NK-92 treated with Interleukin-12 subunit alpha and Interleukin-12 subunit beta, amount 100 ng/mL, for 24 hours (cell line): ENCODE results near the gene PTPRB.
"Not testable (repeated sequence)": the region's sequence is repeated elsewhere in the genome, so short reads cannot be mapped to it uniquely, and the experiment has no call there.

Experiments
- DNase-seq: peaks from one replicate; lab custom pipeline; 2025; lab: John Stamatoyannopoulos, UW

PTPRB gene

DNA sequence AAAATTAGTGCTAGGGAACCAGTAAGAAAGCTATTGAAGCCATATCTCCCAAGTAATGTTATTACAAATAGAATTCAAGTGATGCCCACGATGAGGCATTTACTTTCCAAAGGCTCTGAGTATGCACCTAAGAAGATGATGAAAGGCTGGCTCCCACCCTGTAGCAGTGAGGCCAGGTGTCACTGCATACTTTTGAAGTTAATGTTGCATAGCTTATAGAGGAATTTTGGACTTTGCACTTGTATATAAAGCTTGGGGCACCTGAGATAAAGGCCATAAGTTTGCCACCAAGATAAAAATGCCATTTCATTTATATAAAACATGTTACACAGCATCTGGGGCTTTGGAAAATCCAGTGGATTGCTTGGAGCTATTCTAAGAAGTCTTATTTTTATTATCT, 96.2 kb downstream of the PTPRB start:
- DNase-seq: no peak

DNA sequence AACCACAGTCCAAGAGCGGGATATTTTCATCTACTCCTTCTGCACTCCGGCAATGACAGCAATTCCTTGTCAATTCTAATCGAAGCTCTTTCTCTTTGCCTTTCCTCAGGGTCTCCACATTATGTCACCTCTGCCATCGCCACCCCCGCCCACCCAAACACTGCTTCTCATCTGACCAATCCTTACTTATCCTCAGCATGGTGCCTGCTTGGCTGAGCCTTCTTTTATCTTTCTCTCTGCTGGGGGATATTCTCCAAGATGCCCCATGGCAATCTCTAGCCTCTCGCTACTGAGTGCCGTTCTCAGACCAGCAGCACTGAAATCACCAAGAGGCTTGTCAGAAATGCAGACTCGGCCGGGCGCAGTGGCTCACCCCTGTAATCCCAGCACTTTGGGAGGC, 100.6 kb downstream of the PTPRB start:
- DNase-seq: no peak

DNA sequence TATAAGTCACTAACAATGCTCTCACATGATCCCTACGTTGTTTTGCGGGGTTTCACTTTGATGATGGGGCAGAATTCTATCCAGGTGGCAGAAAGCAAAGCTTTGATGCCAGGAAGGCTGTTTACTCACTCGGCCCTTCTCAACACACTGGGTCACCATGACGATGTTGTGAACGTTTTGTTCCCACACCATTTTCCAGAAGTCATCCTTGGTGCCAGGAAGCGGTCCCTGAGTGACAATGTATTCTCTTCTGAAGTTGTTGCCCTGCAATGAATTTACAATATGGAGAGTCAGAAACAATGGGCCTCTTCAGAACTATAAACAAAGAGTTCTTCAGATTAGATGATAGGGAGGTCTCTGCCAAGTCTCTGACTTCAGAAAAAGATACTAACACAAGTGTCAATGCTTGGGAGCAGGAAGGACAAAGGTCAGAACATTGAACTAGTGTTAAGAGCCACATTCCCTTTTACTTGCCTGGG, 101.3 kb downstream of the PTPRB start:
- no peak for DNase-seq

DNA sequence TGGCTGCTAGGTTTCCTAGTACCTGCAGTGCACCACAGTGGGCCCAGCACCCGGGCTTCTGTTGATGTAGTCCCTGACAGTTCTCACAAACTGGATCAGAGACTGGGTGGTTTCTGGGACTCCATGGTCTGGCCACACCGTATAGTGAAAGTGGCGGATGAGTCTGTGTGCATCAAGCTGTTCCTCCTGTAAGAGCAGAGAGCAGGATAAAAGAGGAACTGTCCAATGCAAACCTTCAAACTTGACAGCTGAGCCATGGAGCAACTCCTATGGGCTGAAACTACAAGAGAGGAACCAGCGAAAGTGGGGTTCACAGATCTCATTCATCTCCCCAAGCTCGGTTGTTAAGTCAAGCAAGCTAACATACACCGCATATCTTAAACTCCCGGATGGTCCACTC, 102.8 kb downstream of the PTPRB start:
- no peak for DNase-seq

DNA sequence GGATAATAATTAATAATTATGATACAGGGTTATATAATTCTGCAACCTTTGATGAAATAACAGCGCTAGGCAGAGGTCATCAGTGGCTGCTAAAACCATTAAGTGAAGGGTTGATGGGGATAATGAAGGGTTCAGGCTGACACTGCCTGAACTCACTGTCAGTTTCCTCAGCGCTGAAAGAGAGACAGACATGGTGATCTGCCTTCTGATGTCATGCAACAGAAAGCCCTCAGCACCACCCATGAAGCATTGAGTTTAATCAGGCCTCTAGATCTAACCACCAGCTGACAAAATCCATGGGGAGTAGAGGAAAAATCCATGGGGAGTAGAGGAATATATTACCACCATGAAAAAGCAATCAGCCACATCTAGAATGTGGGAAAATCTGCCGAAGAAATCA, 107.6 kb downstream of the PTPRB start:
- no peak for DNase-seq

DNA sequence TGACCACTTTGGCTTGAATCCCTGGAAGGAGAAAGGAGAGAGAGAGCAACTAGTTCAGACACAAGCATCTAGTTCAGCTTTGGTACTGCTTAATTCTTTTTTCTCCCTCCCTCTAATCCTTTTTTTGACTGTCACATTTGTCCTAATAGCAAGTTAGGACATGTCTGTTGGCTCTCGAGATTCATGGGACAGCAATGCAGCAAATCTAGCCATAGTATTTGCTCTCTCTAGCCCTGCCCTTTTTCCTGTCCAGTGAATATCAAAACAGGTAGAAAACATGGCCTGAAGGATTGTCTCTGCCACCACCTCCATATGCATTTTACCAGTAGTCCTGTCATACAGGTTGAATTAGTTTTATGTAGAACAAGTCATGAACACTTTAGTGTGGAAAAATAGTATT, 116.4 kb downstream of the PTPRB start:
- no peak for DNase-seq

DNA sequence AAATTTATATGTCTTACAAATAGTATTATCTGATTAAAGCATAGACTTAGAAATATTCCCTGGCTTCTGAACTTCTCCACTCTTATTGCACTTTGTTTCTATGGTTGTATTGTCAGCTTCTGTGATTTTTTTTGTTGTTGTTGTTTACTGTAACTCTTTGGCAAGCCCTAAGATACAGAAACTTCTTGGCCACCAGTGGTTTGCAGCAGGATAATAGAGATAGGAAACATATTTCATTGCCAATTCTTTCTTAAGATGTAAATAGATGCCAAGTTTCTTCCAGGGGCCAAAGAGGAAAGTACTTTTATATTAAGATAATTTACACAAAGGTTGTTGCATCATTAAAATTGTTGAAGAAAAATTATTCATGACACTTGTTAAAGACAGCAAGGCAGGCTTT, 123.8 kb downstream of the PTPRB start:
- DNase-seq: no peak

DNA sequence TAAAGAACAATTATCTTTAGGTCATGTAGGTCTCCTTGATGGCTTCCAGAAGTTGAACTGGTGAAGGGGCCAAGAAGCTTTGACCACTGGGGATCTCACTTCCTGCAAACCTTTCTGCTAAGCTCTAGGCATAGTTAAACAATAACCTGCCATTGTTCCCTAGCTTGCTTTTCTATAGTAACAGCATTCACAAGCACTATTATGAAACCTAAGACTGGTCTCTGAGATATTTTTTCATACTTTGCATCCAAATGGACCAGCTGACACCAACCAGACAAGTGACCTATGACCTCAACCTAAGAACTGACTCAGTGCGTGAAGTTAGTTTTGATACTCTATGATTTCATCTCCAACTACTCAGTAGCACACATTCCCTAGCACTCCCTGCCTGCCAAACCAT, 129.1 kb downstream of the PTPRB start:
- no peak for DNase-seq

DNA sequence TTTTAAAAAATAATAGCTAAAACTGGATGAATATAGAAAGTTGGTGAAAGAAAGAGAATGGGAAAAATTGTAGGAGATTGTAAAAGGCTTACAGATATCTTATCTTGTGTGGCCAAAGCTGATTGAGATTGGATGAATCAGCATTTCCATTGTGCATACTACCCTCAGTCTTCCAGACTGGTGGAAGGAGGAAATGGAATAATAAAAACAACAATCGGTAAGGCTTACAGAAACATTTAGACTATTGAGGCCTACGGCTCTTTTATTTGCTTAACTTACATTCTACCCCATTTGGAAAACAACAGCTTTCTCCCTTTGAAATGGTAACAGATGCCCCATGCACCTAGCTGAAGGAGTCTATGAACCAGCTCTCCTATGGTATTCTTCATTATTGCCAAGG, 129.8 kb downstream of the PTPRB start:
- no peak for DNase-seq

DNA sequence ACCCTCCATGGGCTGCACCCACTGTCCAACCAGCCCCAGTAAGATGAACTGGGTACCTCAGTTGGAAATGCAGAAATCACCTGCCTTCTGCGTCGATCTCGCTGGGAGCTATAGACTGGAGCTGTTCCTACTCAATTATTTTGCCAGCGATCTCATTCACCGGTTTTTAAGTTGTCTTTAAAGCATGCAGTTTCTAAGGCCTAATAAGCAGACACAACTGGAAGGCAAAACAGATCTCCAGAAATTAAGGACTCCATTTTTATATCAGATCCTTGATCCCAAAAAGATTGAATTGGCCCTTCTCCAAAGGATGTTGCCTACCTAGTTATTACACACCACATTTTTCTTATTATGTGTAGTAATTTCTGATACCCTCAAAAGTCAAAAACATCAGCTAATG, 139.7 kb downstream of the PTPRB start:
- DNase-seq: no peak

DNA sequence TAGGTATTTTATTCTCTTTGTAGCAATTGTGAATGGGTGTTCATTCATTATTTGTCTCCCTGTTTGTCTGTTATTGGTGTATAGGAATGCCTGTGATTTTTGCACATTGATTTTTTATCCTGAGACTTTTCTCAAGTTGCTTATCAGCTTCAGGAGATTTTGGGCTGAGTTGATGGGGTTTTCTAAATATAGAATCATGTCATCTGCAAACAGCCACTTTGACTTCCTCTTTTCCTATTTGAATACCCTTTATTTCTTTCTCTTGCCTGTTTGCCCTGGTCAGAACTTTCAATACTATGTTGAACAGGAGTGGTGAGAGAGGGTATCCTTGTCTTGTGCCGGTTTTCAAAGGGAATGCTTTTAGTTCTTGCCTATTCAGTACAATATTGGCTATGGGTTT, 144.3 kb downstream of the PTPRB start:
- DNase-seq: not testable (repeated sequence)

DNA sequence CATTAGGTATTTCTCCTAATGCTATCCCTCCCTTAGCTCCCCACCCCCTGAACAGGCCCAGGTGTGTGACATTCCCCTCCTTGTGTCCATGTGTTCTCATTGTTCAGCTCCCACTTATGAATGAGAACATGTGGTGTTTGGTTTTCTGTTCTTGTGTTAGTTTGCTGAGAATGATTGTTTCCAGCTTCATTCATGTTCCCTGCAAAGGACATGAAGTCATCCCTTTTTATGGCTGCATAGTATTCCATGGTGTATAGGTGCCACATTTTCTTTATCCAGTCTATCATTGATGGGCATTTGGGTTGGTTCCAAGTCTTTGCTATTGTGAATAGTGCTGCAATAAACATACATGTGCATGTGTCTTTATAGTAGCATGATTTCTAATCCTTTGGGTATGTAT, 146.3 kb downstream of the PTPRB start:
- not testable (repeated sequence) for DNase-seq

DNA sequence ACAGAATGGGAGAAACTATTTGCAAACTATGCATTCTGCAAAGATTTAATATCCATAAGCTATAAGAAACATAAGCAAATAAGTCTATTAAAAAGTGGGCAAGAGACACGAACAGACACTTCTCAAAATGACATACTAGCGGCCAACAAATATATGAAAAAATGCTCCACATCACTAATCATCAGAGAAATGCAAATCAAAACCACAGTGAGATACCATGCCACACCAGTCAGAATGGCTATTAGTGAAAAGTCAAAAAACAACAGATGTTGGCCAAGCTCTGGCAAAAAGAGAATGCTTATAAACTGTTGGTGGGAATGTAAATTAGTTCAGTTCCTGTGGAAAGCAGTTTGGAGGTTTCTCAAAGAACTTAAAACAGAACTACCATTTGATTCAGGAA, 149.8 kb downstream of the PTPRB start:
- DNase-seq: no peak

DNA sequence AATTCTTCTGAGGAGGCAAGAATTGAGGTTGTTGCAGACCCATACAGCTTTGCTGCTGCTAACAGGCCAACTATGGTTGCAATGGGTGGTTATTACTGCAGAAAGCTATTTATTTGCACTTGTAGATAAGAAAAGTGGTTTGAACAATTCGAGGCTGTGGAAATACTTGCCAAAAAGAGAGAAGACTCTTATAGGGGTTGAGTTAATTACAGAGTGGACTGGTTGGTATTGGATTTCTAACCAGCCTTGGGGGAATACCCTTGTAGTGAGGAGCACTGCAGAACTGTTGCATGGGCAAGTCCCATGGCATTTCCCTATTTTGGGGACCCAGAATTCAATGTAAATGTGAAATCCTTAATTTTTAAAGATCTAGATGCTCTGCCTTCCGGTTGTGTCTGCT, 150.6 kb downstream of the PTPRB start:
- no peak for DNase-seq

DNA sequence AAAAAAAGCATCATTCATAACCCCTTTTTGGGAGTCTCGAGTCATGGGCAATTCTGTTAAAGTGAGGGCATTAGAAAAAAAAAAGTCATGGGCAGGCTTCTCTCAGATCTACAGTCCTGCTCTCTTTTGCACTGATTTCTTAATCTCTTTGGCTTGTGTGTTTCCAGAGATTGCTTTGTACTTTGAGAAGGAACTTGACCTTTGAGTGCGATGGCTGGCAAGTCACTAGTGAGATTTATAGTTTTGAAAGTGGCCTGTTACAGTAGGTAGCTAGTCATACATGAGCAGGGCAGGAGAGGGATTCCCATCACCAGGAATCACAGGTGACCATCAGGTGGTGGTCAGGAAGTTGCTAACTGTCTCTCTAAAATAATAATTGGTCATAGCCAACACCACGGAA, 151.5 kb downstream of the PTPRB start:
- DNase-seq: no peak

DNA sequence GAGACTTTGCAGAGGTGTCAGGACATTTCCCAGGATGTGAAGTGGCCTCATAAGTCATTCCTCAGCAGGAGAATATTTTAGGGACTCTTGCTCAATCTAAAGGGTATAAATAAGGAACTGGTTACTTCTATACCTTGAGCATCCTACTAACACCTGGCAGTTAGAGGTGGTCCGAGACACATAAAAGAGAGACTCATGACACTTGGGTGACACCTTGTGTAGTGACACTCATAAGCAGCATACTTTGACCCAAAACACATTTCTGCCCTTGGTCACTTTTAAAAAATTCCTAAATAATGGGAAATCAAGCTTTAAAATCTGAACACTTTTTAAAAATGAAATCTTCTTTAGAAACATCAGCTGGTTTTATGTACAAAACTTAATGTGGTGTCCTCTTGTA, 152.8 kb downstream of the PTPRB start:
- no peak for DNase-seq

DNA sequence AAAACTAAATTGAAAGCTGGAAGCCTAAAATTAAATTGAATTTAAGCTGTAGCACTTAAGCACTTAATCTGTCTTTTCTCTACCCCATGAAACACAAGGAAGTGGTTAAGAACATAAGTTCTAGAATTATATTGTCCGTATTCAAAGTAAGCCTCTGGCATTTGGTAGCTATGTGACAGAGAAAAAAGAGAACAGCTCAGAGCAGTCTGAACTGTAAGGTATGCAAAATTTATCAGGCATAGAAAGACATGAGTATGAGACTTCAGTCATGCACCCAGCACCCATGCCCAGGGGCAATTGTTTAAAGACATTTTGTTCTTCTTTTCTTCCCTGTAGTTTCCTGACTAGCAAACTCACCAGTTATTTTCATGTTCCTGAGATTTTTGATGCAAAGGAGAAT, 154.5 kb downstream of the PTPRB start:
- DNase-seq: no peak

DNA sequence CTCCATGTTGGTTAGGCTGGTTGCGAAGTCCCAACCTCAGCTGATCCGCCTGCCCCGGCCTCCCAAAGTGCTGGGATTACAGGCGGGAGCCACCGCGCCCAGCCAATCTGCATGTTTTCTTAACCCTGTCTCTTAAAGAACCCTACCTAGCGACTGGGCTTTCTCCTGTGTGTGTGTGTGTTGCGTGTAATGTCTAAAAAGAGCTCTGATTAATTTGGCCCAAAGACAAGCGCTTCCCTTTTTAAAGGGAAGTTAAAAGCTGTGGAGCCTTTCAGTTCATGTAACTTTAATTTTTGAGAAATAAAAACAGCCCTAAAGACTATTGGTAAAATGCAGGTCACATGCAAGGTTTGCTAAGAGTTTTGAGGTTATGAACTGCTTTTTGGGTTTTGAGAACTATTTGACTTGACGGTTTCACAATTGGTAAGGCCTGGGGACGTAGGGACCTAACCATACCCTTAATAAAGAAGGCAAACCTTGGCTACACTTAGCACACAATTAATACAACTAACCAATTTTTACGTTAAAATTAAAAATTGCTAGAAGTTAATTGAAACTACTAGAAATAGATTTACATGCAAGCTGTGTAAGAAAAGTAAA, 167.9 kb downstream of the PTPRB start:
- DNase-seq: no peak

DNA sequence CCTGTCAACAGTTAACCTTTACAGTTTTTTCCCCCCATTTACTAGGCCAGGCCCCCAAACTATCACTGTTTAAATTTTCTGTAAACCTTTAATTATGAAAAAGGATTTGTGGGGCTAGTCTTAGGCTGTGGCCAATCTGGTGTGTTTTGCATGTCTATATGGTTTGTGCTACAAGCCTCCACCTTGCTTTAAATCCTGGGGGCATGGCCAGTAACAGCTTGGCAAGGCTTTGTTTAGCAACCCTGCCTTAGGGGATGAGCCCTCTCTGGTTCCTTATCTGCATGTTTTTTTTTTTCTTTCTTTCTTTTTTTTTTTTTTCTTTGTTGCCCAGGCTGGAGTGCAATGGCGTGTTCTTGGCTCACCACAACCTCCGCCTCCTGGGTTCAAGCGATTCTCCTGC, 168.5 kb downstream of the PTPRB start:
- no peak for DNase-seq

DNA sequence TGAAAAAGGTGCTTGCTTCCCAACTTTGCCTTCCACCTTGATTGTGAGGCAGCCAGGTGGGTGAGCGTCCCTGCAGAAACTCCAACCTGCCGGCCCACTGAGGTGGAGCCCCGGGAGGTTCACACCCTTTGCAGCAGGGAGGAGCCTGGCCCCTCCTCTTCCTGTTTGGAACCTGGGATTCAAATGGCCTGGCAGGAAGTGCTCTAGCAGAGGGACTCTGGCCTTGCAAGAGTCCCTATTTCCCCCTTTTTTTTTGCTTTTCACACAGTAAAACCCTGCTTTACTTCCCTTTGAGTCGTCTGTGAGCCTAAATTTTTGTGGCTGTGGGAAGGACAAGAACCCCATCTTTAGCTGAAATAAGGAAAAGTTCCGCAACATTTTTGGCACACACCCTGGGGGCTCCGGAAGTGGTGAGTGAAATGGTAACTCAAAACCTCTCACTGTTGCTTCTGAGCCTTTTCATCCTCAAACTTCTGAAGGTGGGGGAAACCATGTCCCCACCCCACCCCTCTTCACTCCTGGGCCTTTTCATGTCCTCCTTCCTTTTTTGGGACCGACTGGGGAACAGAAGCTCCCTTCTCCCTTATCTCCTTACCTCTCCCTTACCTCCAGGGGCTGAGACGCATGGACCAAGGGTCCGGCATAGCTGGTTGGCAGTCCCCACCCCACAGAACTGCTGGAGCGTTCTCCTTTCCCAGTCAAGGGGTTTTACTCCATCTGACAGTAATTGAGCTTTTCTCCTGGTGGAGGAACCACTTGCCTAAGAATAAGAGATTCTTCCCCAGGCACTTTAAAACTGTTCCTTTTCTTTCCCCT, 169.1 kb downstream of the PTPRB start:
- no peak for DNase-seq

DNA sequence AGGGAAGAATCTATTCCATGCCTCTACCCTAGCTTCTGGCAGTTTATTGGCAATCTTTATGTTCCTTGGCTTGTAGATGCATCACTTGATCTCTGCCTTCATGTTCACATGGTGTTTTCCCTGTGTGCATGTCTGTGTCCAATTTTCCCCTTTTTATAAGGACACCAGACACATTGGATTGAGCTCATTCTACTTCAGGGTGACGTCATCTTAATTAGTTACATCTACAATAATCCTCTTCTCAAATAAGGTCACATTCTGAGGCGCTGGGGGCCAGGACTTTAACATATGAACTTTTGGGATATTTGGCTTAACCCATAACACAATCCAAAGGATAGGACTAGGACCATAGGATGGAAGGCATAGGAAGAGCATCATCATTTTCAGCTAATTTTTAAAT, 169.8 kb downstream of the PTPRB start:
- DNase-seq: no peak

DNA sequence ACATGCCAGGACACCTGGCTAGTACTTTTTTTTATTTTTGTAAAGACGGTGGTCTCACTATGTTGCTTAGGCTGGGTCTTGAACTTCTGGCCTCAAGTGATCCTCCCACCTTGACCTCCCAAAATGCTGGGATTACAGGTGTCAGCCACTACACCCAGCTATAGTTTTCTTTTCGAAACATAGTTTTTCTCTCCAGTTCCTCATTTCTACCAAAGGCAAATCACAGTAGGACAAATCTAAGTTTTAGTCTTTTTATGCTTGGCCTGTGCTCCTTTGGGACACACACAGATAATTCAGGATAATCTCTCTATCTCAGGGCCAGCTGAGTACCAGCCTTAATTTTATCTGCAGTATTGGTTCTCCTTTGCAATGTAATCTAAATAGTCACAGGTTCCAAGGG, 170.5 kb downstream of the PTPRB start:
- DNase-seq: no peak
